ENCODE data around the gene CCDC191.

DNA sequence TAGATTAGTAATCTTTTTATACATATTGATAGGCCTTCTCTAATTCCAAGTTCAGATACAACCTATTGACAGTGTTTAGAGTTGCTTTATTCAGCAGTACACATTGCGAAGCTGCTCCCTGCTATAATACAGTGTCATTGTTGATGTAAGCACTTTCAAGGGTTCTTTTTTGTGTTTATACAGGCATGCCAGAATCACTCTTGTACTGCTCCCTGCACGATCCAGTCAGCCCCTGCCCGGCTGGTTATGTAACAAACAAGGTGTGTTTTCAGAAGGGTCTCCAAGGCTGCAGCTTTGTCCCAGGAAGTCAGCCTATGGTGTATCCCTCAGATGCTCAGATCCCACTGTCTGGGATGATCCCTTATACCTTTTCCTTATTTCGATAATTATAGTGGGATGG is 11.5 kb upstream of the CCDC191 start:
- TF ChIP-seq, protein P1, sequence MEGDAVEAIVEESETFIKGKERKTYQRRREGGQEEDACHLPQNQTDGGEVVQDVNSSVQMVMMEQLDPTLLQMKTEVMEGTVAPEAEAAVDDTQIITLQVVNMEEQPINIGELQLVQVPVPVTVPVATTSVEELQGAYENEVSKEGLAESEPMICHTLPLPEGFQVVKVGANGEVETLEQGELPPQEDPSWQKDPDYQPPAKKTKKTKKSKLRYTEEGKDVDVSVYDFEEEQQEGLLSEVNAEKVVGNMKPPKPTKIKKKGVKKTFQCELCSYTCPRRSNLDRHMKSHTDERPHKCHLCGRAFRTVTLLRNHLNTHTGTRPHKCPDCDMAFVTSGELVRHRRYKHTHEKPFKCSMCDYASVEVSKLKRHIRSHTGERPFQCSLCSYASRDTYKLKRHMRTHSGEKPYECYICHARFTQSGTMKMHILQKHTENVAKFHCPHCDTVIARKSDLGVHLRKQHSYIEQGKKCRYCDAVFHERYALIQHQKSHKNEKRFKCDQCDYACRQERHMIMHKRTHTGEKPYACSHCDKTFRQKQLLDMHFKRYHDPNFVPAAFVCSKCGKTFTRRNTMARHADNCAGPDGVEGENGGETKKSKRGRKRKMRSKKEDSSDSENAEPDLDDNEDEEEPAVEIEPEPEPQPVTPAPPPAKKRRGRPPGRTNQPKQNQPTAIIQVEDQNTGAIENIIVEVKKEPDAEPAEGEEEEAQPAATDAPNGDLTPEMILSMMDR (optimal IDR thresholded peaks at IDR 0.05 in 1 of 3, IDR thresholded peaks at IDR 0.05 in 1 of 3, conservative IDR thresholded peaks at IDR 0.05 in 1 of 3; ENCODE audit: extremely low read depth in 1 of 3, insufficient read depth in 2 of 3, low read length in 3 of 3): no peak
- TF ChIP-seq EZH2 (IDR thresholded peaks at IDR 0.05; ENCODE audit: low read length): no peak

Measured in keratinocyte (primary cell).